Measurements from ENCODE around the gene ACAN. TPM values are rescaled to one million over a fixed set of nuclear protein-coding genes. Genes with fewer than 3 reads are reported as not detected.

The ACAN gene
- total RNA-seq, 1 experiment from 2014 or later, result 0.03 TPM

DNA sequence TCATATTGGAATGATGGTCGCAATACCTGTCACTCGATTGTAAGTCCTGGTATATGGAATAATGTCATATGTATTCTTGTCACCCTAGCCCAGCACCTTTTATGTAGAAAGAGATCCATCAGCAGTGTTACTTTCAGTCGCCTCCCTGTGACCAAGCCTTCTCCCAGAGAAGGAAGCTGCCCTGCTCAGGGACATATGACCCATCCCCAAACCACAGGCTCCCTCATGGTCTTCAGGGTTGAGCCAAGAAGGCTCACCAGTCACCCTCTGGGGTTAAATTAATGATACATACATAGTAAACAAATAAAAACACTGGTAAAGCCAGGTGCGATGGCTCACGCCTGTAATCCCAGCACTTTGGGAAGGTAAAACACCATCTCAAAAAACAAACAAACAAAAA lies 114.5 kb downstream of the ACAN start:
- in situ Hi-C loops (cut with HindIII; ENCODE audit: low pct_unique_long_range_greater_than_20kb, low sequenced_read_pairs), result no loop called here
- H3K9me3 ChIP-seq (ENCODE audit: control insufficient read depth, insufficient read depth, low read depth, low read length), result no peaks in the 10 kb centered on the region
- ChIA-PET POLR2A (no interaction called here), CTCF (interaction anchor here (0.6 to 0.7 kb wide), 2 partner anchors 93 to 392 kb away, joined by 4 to 9 read pairs; no protein-coding TSS in a partner anchor)
- peak overlapping the region; percentile 90 for H3K27ac ChIP-seq (ENCODE audit: low read length)
- intact Hi-C loops (cut with micrococcal nuclease; ENCODE audit: unreplicated experiment), result no loop called here
- DNase-seq (ENCODE audit: low read depth, low spot score) (no peak), ATAC-seq (peak; percentile 5; the same call in 1 of the 2 replicates)
- H3K27me3 ChIP-seq (ENCODE audit: control insufficient read depth, insufficient read depth, low read length), result no peaks in the 10 kb centered on the region
- peaks cover 50% of the 10 kb centered on the region for H3K4me1 ChIP-seq (ENCODE audit: control insufficient read depth, insufficient read depth, low read length)
- H3K4me3 ChIP-seq (ENCODE audit: low read depth in 2 of 2, low read length in 2 of 2), result no peak overlapping the region
- no TSS peak for BruUV-seq (replicated peaks)
- no peak for TF ChIP-seq CTCF (IDR thresholded peaks at IDR 0.05)
- no peak for TF ChIP-seq TCF7L2 (IDR thresholded peaks at IDR 0.05; ENCODE audit: low read depth, low read length)
- no peak for TF ChIP-seq POLR2AphosphoS5 (IDR thresholded peaks at IDR 0.05; ENCODE audit: low read depth, low read length)
- no peak for TF ChIP-seq SIN3A (IDR thresholded peaks at IDR 0.05; ENCODE audit: borderline replicate concordance, insufficient read depth, low read depth, low read length)
- no peak for TF ChIP-seq REST (IDR thresholded peaks at IDR 0.05; ENCODE audit: insufficient read depth in 1 of 2, low read depth in 2 of 2, low read length in 1 of 2)
- peaks cover 1% of the 10 kb centered on the region; the same call in 1 of the 2 replicates for H3K36me3 ChIP-seq (ENCODE audit: control insufficient read depth, insufficient read depth, low read length)

- peaks cover 47% of the 10 kb centered on the region for H3K4me1 ChIP-seq (ENCODE audit: control insufficient read depth, insufficient read depth, low read length)
- in situ Hi-C loops (cut with HindIII; ENCODE audit: low pct_unique_long_range_greater_than_20kb, low sequenced_read_pairs) (no loop called here), intact Hi-C loops (cut with micrococcal nuclease; ENCODE audit: unreplicated experiment) (no loop called here)
- ChIA-PET POLR2A (no interaction called here), CTCF (interaction anchor here (0.5 to 0.7 kb wide), 2 partner anchors 134 to 441 kb away, joined by 4 to 7 read pairs; no protein-coding TSS in a partner anchor)
- peak; percentile 90 for ATAC-seq
- TF ChIP-seq CTCF (IDR thresholded peaks at IDR 0.05) (no peak), TCF7L2 (IDR thresholded peaks at IDR 0.05; ENCODE audit: low read depth, low read length) (peak; percentile 56; the same call in 1 of the 2 replicates), SIN3A (IDR thresholded peaks at IDR 0.05; ENCODE audit: borderline replicate concordance, insufficient read depth, low read depth, low read length) (no peak), POLR2AphosphoS5 (IDR thresholded peaks at IDR 0.05; ENCODE audit: low read depth, low read length) (peak; percentile 74; the same call in 1 of the 2 replicates), REST (IDR thresholded peaks at IDR 0.05; ENCODE audit: insufficient read depth in 1 of 2, low read depth in 2 of 2, low read length in 1 of 2) (no peak)
- peak; percentile 95 for DNase-seq (ENCODE audit: low read depth, low spot score)
- no peaks in the 10 kb centered on the region for H3K9me3 ChIP-seq (ENCODE audit: control insufficient read depth, insufficient read depth, low read depth, low read length)
- H3K4me3 ChIP-seq (ENCODE audit: low read depth in 2 of 2, low read length in 2 of 2), result no peak overlapping the region
- peak overlapping the region; percentile 90 for H3K27ac ChIP-seq (ENCODE audit: low read length)
- H3K36me3 ChIP-seq (ENCODE audit: control insufficient read depth, insufficient read depth, low read length), result no peaks in the 10 kb centered on the region
- BruUV-seq (replicated peaks), result no TSS peak
- H3K27me3 ChIP-seq (ENCODE audit: control insufficient read depth, insufficient read depth, low read length), result no peaks in the 10 kb centered on the region
These were observed 115.5 kb downstream of the ACAN start for GRCh38 chr15:88918738-88919137.

Measured in Panc1 (cell line).